DOHH2 (cell line): Measurements from ENCODE around the gene RBMS3.

Source experiments
- CTCF ChIP-seq: fragments of 200-600 bp; sonication (generic); IDR thresholded peaks from one replicate; pipeline ENCODE4 v1.5.1; 2014; ENCODE audit warnings: antibody characterized with exemption, mild to moderate bottlenecking, low read depth, low read length; ENCODE audit not compliant: poor library complexity, severe bottlenecking
- EZH2phosphoT487 ChIP-seq: fragments of 200-600 bp; sonication (generic); IDR thresholded peaks from 2 replicates; pipeline ENCODE4 v1.6.1; 2017; ENCODE audit warnings: borderline replicate concordance, mild to moderate bottlenecking, antibody characterized with exemption, low read length, moderate library complexity, mixed read lengths

DNA sequence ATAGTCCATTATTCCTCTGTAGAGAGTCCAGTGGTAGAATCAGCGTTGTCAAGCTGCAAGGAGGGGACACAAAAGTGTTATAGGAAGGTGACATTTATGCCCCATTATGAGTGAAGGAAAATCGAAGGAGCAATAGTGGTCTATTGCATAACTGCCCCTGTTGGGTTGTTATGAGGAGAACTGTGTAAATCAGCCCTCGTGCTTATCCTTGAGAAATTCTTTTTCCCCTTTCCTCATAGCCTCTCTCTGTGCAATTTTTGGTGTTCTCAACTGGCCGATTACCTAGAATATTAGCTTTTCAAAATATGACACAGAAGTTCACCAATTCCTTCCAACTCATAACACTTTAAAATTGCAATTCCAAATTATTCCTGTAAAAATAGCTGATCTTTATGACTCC, 286.6 kb downstream of the RBMS3 start:
- TF ChIP-seq EZH2phosphoT487 (no peak), CTCF (no peak)
